ENCODE results near the gene TMEM223.

DNA sequence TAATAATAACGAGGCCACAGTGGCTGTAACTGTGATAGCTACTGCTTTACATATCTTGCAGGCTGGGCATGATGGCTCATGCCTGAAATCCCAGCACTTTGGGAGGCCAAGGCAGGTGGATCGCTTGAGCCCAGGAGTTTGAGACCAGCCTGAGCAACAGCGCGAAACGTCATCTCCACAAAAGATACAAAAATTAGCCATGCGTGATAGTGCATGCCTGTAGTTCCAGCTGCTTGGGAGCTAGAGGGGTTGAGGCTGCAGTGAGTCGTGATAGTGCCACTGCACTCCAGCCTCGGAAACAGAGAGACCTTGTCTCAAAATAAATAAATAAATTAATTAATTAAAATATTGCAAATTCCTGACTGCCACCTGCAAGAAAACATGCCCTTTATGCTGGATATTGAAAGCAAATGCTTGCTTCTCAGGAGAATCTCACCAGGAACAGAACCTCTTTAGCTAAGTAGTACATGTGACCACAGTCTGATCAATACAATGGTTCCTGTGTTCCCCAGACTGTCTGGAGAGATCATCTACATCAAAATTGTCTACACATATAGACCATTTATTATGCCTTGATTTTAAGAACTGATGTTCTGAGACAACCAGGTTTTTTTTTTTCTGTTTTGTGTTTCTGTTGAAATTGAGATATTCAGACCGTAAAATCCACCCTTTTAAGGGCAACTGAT, 44.2 kb downstream of the TMEM223 start:
- TF ChIP-seq, protein P1, sequence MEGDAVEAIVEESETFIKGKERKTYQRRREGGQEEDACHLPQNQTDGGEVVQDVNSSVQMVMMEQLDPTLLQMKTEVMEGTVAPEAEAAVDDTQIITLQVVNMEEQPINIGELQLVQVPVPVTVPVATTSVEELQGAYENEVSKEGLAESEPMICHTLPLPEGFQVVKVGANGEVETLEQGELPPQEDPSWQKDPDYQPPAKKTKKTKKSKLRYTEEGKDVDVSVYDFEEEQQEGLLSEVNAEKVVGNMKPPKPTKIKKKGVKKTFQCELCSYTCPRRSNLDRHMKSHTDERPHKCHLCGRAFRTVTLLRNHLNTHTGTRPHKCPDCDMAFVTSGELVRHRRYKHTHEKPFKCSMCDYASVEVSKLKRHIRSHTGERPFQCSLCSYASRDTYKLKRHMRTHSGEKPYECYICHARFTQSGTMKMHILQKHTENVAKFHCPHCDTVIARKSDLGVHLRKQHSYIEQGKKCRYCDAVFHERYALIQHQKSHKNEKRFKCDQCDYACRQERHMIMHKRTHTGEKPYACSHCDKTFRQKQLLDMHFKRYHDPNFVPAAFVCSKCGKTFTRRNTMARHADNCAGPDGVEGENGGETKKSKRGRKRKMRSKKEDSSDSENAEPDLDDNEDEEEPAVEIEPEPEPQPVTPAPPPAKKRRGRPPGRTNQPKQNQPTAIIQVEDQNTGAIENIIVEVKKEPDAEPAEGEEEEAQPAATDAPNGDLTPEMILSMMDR (IDR thresholded peaks at IDR 0.05): no peak
- TF ChIP-seq POLR2AphosphoS5 (IDR thresholded peaks at IDR 0.05; ENCODE audit: low read depth, low read length): no peak

Data from Panc1 (cell line).